ENCODE measurements around the gene THOC6.
"Not testable (repeated sequence)": the region's sequence is repeated elsewhere in the genome, so short reads cannot be mapped to it uniquely, and the experiment has no call there.

DNA sequence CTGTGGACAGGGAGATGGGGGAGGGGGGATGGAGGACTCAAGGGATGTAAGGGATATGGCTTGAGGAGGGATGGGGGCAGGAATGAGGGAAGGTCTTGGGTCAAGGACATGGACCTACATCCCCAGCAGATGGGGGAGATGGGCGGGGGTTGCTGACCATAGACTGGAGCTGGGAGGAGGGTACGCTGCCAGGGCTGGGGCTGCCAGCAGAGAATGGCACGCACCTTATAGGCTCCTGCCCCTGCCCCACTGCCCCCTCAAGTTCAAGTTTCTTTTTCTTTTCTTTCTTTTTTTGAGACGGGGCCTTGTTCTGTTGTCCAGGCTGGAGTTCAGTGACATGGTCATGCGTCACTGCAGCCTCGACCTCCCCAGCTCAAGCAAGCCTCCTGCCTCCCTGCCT lies 52.1 kb downstream of the THOC6 start:
- TF ChIP-seq, protein P1, sequence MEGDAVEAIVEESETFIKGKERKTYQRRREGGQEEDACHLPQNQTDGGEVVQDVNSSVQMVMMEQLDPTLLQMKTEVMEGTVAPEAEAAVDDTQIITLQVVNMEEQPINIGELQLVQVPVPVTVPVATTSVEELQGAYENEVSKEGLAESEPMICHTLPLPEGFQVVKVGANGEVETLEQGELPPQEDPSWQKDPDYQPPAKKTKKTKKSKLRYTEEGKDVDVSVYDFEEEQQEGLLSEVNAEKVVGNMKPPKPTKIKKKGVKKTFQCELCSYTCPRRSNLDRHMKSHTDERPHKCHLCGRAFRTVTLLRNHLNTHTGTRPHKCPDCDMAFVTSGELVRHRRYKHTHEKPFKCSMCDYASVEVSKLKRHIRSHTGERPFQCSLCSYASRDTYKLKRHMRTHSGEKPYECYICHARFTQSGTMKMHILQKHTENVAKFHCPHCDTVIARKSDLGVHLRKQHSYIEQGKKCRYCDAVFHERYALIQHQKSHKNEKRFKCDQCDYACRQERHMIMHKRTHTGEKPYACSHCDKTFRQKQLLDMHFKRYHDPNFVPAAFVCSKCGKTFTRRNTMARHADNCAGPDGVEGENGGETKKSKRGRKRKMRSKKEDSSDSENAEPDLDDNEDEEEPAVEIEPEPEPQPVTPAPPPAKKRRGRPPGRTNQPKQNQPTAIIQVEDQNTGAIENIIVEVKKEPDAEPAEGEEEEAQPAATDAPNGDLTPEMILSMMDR (IDR thresholded peaks at IDR 0.05; ENCODE audit: low read depth, low read length, missing input control): not testable (repeated sequence)
- not testable (repeated sequence) for TF ChIP-seq RXRA (IDR thresholded peaks at IDR 0.05); JUND (IDR thresholded peaks at IDR 0.05); EGR1 (IDR thresholded peaks at IDR 0.05; ENCODE audit: low read depth in 2 of 2); SP1 (IDR thresholded peaks at IDR 0.05); YY1 (IDR thresholded peaks at IDR 0.05); FOXA1 (IDR thresholded peaks at IDR 0.05); NR2F2 (IDR thresholded peaks at IDR 0.05); TAF1 (conservative IDR thresholded peaks at IDR 0.05); GABPA (IDR thresholded peaks at IDR 0.05 in 1 of 2, conservative IDR thresholded peaks at IDR 0.05 in 1 of 2); FOXA2 (IDR thresholded peaks at IDR 0.05)
- TF ChIP-seq, protein P2, sequence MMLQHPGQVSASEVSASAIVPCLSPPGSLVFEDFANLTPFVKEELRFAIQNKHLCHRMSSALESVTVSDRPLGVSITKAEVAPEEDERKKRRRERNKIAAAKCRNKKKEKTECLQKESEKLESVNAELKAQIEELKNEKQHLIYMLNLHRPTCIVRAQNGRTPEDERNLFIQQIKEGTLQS (IDR thresholded peaks at IDR 0.05): not testable (repeated sequence)
- TF ChIP-seq, protein P3, sequence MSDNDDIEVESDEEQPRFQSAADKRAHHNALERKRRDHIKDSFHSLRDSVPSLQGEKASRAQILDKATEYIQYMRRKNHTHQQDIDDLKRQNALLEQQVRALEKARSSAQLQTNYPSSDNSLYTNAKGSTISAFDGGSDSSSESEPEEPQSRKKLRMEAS (IDR thresholded peaks at IDR 0.05): not testable (repeated sequence)
- TF ChIP-seq, protein P4, sequence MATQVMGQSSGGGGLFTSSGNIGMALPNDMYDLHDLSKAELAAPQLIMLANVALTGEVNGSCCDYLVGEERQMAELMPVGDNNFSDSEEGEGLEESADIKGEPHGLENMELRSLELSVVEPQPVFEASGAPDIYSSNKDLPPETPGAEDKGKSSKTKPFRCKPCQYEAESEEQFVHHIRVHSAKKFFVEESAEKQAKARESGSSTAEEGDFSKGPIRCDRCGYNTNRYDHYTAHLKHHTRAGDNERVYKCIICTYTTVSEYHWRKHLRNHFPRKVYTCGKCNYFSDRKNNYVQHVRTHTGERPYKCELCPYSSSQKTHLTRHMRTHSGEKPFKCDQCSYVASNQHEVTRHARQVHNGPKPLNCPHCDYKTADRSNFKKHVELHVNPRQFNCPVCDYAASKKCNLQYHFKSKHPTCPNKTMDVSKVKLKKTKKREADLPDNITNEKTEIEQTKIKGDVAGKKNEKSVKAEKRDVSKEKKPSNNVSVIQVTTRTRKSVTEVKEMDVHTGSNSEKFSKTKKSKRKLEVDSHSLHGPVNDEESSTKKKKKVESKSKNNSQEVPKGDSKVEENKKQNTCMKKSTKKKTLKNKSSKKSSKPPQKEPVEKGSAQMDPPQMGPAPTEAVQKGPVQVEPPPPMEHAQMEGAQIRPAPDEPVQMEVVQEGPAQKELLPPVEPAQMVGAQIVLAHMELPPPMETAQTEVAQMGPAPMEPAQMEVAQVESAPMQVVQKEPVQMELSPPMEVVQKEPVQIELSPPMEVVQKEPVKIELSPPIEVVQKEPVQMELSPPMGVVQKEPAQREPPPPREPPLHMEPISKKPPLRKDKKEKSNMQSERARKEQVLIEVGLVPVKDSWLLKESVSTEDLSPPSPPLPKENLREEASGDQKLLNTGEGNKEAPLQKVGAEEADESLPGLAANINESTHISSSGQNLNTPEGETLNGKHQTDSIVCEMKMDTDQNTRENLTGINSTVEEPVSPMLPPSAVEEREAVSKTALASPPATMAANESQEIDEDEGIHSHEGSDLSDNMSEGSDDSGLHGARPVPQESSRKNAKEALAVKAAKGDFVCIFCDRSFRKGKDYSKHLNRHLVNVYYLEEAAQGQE (IDR thresholded peaks at IDR 0.05): not testable (repeated sequence)
